Skin of body (tissue), 2 donors: Measurements from ENCODE around the gene CKAP4. TPM values are rescaled to one million over a fixed set of nuclear protein-coding genes. Genes with fewer than 3 reads are reported as not detected.

Experiments used
- DNase-seq: peaks from one replicate; lab custom pipeline; 2025; lab: John Stamatoyannopoulos, UW
- total RNA-seq: library from RNA; depleted of rRNA; stranded (reverse); fragments of >200 nt; gene quantifications from one replicate; pipeline ENCODE4 v1.2.3, GENCODE V29; 2014

CKAP4 gene
- total RNA-seq, 1 donor from 2014 or later: 71.5 TPM

DNA sequence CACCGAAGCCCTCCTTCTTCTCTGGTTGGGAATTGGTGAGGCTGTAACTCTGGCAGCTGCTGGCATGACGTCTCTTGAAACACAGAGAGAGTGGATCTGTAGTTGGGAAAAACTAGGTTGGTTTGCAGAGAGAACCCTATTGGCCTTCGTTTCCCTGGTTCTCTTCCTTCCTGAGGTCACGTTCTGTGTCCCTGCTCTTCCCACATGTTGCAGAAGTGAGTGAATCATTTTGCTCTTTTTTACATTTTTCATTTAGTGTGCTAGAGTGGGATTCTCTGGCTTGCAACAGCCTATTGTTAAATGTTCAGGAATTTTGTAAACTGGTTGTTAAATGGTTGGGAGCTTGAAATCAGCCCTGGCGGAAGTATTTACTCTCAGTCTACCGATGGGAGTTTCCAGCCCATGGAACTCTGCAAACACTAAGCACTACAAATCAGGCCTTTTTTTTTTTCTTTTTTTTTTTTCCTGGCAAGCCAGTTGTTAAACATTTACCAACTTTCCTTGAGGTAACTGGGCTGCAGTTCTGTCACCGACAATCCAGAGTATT, 26.8 kb upstream of the CKAP4 start:
- no peak for DNase-seq

DNA sequence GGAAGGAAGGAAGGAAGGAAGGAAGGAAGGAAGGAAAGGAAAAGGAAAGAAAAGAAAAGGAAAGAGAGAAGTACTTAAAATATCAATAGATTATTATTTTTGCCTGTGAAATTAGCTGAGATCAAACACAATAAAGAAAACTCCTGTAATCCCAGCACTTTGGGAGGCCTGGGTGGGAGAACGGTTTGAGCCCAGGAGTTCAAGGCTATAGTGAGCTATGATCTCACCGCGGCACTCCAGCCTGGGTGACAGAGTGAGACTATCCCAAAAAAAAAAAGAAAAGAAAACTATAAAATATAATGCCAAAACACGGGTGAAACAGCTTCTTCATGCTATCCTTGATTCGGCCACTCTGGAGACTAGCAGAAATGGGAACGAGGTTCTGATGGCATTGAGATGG, 26.2 kb upstream of the CKAP4 start:
- DNase-seq: no peak

DNA sequence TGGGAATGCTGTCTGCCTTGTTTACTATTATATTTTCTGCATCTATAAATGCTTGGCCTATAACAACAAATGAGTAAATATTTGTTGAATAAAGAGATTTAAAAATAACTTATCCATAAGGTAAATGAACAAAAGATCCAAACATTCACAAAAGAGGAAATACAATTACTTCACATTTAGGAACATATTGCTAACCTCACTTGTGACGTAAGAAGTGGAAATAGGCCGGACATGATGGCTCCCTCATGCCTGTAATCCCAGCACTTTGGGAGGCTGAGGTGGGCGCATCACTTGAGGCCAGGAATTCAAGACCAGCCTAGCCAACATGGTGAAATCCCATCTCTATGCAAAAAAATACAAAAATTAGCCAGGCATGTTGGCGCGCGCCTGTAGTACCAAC, 25.7 kb upstream of the CKAP4 start:
- no peak for DNase-seq

DNA sequence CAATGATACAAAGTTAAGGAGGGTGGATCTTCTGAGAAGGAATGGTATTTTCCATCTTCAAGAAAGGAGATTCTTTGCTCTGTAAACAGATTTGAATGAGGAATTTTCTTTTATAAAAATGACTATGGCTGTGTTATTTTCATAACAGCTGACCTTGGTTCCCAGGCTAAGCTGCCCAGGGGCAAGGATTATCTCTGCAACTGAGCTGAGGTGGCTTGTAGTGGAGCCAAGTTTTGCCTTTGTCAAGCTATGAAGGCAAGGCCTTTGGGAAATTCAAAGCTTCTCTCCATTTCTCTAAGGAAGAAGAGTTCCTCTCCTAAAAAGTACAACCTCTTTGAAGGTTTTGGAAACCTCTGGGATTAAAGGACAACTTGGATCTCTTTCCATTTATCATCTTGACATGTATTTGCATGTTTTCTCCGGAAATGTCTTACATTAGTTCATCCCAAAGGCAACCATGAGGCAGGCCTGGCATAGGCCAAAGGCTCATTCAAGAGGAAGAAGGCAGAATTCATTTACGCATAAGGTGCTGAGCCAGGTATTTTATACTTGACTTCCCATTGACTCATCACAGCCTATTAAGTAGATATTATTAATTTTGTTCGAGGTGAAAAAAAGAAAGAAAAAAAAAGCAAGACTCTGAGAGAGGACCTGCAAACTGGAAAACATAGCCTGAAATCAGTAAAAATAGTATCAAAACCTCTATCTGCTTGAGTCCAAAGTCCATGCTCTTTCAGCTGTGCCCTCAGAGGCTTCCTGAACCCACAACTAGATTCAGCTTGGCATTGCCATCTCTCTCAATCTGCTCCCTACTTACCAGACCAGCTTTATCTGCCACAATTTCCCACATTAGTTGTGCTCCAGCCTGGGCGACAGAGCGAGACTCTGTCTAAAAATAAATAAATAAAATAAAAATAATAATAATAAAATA, 24.0 kb upstream of the CKAP4 start:
- DNase-seq: no peak

DNA sequence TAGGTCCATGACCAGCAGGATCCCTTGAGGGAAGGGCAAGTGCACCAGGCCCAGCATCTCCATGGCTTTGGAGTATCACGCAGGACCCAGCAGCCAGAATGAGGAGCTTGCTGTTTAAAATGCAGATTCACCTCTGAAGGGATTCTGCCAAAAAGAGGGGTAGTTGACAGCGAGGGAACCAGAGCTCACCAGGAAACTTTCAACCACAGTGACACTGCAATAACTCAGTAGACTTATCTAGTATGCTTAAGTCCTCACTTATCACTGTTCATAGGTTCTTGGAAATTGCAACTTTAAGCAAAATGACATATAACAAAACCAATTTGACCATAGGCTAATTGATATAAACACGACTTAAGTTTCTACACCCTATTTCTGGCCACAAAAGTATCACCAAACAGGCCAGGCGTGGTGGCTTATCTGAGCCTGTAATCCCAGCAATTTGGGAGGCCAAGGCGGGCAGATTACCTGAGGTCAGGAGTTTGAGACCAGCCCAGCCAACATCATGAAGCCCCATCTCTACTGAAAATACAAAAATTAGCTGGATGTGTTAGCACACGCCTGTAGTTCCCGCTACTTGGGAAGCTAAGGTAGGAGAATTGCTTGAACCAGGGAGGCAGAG, 21.4 kb upstream of the CKAP4 start:
- DNase-seq: no peak

DNA sequence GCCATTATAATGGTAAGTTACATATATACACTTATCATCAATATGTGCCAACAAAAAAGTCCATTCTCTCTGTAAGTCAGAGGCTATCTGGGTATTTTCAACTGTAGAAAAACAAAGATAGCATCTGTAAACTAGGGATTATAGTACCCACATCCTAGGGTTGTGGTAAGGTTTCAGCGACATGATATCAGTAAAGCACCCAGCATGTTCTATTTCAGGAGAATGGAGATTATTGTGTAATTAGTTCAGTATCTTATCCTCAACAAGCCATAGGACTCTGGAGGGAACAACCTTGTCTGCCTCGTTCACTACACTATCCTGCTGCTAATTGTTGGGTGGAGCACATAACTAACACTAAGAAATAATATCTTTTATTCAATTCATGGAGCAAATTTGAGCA, 19.7 kb upstream of the CKAP4 start:
- no peak for DNase-seq

DNA sequence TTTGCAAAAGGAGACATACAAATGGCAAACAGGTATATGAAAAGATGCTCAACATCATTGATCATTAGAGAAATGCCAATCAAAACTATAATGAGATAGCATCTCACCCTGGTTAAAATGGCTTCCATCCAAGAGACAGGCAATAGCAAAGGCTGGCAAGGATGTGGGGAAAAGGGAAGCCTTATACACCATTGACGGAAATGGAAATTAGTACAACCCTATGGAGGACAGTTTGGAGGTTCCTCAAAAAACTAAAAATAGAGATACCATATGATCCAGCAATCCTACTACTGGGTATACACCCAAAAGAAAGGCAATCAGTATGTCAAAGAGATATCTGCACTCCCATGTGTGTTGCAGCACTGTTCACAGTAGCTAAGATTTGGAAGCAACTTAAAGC, 17.3 kb upstream of the CKAP4 start:
- no peak for DNase-seq

DNA sequence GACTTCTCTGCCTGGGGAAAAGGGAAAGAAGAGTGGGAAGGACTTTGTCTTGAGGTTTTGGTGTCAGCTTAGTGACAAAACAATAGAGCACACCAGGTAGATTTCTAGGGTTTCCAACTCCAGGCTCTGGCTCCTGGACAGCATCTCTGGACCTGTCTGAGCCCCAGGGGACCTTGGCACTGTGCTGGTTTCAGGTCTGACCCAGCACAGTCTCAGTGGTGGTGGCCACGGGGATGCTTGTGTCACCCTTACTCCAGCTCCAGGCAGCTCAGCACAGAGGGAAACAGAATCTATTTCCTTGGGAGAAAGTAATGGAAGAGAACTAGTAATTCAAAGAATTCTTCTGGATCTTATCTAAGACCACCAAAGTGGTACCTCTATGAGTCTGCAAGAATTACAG, 11.1 kb upstream of the CKAP4 start:
- no peak for DNase-seq

DNA sequence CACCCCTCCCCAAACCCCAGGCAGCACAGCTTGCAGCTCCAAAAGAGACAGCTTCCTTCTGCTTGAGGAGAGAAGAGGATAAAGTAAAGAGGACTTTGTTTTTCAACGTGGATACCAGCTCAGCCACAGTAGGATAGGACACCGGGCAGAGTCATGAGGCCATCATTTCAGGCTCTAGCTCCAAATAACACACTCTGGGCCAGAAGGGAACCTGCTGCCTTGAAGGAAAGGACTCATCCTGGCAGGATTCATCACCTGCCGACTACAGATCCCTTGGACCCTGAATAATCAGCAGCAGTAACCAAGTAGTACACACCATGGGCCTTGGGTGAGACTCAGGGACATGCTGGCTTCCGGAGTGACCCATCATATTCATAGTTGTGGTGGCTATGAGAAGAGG, 10.4 kb upstream of the CKAP4 start:
- no peak for DNase-seq

DNA sequence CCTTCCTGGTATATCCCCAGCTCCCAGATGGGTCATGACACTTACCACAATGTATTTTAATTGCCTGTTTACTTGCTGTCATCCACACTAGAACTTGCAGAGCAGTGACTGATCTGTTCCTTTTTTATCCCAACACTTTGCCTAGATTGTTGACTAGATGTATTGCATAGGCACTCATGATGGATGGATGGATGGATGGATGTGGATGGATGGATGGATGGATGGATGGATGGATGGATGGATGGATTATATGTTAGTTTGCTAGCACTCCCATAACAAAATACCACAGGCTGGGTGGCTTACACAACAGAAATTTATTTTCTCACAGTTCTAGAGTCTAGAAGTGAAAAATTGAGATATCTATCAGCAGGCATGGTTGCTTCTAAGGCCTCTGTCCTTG, 8.7 kb upstream of the CKAP4 start:
- no peak for DNase-seq

DNA sequence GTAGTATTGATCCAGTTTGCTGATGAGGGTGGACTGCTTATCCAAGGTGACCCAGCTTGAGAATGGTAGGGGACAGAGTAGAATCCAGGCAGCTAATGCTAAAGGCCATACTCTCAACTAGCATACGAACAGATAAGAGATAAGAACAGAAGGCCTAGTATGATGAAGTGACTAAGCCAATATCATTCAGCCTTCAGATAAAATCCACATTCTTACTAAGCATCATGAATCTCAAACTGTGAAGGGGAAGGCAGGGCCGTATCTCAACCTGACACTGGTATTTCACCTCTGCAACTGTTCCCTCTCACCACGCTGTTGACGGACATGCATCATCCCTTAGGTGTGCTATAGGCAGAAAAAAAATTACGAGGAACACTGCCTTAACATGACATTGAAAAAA, 8.1 kb upstream of the CKAP4 start:
- DNase-seq: no peak

DNA sequence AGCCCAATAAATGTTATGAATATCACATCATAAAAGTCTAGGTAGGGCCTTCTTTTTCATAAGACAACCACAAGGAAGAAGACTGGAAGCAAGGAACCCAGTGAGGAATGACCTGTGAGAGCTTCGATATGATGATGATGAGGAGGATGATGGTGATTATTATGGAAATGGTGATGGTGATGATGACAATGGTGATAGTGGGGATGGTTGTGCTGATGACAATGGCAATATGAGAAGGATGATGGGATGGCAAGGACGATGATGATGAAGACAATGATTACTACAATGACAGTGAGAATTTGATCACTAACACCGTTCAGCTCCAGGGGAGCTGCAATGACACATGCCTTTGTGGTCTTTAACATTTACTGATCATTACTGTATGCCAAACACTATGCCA, 7.7 kb upstream of the CKAP4 start:
- DNase-seq: no peak

DNA sequence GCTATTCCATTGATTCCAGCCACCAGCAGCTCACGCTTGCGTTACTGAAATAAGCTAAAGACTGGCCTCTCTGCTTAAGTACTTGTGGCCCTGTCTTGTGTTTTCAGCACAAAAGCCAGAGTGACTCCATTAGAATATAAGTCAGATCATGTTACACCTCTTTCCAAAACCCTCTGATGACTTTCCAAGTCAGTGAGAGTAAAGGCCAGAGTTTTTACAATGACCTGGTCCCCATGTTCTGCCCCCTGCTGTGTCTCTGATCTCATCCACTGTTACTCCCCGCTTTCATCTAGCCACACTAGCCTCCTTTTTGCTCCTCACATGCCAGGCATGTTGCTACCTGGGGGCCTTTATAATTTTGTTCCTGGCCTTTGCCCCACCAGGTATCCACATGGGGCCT, 6.9 kb upstream of the CKAP4 start:
- no peak for DNase-seq

DNA sequence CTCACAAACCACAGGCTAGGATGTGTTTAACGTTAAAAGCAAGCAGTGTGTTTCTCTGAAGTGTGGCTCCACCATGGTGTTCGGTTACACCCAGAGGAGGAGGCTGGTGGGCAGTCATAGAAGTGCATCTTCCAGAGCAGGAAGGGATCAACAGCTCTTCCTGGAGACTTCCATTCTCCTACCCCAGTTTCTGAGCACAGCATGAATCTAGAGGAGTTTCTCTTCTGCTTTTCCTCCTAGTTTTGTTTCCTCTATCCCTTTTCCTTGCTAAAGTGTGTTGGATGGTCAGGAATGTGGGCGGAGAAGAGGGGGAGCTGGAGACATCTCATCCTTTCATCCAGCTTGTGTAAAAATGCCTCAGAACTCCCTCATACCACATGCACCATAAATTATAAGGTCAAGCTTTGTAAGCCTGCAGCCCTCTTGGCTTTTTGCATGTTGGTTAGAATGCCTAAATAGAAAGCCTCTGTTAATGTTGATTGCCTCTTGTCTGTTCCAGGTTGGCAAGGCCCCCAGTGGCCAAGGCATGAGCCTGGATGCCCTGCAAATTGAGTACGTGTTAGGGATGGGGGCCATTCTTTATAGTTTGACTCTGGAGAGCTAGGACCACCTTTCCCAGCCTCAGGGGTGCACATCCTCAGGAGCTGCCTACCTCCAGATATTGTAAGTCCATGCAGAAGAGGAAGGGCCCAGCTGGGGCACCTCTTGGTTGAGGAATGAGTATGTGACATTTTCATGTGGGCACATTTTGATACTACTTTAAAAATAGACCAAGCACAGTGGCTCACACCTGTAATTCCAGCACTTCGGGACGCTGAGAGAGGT, 4.0 kb upstream of the CKAP4 start:
- no peak for DNase-seq

DNA sequence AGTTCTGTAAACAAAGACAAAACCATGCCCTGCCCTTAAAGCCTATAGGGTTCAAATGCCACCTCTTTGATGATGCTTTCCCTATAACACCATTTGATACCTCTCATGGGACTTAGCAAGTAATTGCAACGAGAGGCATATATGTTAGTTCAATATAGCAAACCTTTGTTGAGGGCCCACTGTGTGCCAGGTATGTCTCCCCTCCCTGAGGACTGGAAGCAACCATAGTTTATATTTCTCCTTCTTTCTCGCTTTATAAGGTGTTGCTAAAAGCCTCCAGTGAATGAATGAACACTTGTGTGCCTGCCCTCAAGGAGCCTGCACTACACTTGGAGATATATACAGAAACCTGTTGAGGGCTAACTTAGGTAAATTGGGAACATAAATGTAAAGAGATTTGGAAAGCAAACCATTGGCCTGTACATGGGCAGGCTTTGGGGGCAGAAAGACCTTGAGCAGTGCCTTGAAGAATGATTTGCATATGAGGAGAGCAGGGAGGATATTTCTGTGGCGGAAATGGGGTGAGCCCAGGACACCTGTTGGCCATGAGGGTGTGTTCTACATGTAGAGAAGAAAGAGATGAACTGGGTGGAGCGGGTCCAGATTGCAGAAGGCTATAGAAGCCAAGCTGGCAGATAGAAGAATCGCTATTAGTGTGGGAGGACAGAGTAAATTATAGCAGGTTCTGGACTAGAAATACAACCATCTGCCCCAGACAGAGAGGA, 1.8 kb upstream of the CKAP4 start:
- no peak for DNase-seq

DNA sequence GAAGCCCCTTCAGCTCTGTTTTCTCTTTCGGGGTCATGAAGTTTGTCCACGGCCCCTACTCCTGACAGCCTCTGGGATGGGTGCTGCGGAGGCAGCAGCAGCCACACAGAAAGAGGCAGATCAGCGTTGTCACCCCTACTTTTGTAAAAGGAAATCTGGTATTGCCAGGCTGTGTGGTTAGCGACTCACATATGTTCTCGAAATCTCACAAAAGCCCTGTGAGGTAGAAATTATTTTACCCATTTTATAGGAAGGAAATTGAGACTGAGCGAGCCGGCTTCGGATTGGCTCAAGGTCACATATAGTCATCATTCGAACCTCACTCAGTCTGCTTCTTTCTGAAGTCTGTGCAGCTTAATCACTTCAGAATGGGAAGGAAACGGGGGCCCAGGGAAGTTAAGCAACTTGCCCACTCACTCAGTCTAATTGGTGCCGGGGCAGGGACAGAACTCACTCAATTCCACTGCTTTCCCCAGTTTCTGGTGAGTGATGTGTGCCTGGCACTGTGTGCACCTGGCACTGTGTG, 1.1 kb upstream of the CKAP4 start:
- DNase-seq: peak; percentile 32

DNA sequence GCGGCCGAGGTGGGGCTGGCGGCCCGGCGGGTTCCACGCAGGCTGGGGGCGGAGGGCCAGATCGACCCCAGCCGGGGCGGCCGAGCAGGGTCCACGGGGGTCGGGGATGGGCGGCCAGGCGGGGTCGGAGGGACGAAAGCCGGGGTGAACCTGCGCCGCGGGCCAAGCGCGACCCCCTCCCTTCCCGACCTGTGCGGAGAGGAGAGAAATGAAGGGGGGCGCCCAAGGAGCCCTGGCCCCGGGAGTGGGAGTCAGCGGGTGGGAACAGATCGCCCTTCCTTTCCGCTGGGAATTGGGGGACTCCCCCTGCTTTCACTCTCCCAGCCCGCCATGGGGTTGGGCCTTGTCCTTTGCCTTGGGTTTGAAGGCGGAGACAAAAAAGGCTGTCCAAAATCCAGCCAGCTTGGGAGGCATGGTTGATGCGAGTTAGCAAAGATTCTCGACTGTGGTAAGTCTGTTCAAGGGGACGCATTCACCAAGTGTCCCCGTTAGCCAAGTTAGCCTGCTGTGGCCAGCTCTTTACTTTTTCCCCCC, 559 bp upstream of the CKAP4 start:
- peak; percentile 63 for DNase-seq

DNA sequence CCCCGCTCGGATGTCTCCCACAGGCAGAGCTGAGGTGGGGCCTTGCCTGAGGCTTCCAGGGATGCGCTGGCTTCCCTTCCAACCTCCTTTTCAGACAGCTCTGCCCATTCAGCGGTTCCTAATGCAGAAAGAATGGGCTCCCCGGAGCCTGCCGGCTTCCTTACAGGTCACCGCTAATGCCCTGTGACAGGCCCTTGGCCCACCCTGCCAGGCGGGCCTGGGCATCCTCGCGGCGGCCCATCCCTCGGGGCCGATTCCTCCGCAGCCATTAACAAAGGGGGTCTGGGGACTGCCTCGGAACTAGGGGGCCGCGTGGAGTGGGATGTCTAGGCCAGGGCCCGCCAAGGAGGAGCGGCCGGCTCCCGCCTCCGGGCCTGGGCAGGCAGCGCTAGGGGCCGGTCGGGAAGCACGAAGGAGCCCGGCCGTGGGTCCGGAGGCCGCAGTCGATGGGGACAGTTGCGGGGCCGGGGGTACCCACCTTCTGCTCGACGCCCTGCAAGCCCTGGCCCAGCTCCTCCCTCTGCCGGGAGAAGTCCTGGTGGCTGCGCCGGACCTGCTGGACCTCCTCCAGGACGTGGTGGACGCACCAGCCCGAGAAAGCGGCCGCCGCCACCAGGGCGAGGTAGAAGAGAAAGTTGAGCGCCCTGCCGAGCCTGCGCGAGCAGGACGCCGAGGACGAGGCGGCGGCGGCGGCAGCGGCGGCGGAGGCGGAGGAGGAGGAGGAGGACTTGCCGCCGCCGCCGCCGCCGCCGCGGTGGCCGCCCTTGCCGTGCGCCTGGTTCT, 738 bp downstream of the CKAP4 start:
- no peak for DNase-seq

DNA sequence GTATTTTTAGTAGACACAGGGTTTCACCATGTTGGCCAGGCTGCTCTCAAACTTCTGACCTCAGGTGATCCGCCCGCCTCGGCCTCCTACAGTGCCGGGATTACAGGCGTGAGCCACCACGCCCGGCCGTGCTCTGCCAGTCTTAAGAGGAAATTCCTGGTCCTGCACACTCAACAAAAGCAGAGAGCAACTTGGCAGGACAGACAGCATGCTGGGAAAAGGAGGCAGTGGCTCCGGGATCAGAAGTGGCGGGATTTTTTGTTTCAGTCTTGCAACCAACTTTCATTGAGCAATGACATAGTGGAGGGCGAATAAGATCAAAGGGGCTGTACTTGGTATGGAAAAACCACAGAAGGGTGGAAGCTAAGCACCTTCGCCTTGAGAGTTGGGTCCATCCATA, 2.1 kb downstream of the CKAP4 start:
- DNase-seq: peak; percentile 44

DNA sequence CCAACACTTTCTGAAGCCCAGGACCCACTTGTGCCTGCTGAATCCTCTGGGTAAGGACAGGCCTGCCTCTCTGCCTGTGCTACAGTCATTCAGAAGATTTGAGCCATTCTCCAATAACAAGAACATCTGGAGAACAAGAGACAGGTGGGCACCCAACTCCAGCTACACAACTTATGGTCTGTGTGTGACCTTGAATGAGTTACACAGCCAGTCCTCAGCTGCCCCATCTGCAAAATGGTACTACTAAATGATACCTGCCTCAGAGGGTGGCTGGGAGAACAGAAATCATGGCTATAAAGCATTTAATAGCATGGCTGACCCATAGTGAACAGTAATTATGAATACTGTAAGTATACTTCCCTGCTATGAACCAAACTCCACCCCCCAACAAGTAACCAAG, 4.2 kb downstream of the CKAP4 start:
- DNase-seq: no peak
